Measurements from ENCODE around the gene HSD11B2.

The HSD11B2 gene

DNA sequence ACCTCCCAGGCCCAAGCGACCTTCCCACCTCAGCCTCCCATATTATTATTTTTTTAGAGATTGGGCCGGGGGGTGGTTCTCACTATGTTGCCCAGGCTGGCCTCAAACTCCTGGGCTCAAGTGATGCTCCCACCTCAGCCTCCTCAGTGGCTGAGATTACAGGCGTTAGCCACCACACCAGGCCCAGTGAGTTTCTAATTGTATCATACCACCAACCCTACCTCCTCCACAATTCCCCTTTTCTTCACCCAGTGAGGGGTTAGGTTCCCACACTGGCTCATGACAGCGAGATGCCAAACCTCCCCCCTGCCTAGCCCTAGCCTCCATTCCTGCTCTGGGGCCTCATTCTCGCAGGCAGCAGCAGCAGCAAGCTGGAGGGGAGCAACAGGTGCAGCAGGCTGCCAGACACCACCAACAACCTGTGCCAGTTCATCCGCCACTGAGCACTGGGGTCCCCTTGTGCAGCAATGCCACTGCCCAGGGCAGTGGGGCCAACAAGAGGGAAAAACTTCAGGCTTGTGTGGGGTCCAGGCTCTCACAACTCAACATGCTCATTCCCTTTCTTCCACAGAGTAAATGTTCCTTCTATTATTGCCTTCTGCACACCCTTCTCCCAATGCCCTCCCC lies 41.0 kb downstream of the HSD11B2 start:
- Histone ChIP-seq H3F3A (ENCODE audit: control insufficient read depth, insufficient read depth) (no peaks in the 10 kb centered on the region), H3K27ac (ENCODE audit: low read depth, low read length) (no peak overlapping the region), H3K4me3 (ENCODE audit: low read length) (no peak overlapping the region), H3K79me2 (ENCODE audit: control insufficient read depth, low read length) (peaks cover 89% of the 10 kb centered on the region), H3K27me3 (ENCODE audit: control insufficient read depth, low read length) (no peaks in the 10 kb centered on the region), H3K9me3 (ENCODE audit: control insufficient read depth, insufficient read depth, low read length) (no peaks in the 10 kb centered on the region), H3K36me3 (ENCODE audit: control insufficient read depth, low read length) (peaks cover 8% of the 10 kb centered on the region; the same call in 1 of the 2 replicates), H3K9me2 (replicated peaks; ENCODE audit: control insufficient read depth, low read length) (no peaks in the 10 kb centered on the region), H3K4me2 (ENCODE audit: low read length) (no peak overlapping the region), H3K4me1 (ENCODE audit: control insufficient read depth, low read length) (peaks cover 25% of the 10 kb centered on the region), H4K20me1 (ENCODE audit: control insufficient read depth, insufficient read depth, low read depth, low read length) (peaks cover 25% of the 10 kb centered on the region; the same call in 1 of the 2 replicates)
- TF ChIP-seq, protein P1, sequence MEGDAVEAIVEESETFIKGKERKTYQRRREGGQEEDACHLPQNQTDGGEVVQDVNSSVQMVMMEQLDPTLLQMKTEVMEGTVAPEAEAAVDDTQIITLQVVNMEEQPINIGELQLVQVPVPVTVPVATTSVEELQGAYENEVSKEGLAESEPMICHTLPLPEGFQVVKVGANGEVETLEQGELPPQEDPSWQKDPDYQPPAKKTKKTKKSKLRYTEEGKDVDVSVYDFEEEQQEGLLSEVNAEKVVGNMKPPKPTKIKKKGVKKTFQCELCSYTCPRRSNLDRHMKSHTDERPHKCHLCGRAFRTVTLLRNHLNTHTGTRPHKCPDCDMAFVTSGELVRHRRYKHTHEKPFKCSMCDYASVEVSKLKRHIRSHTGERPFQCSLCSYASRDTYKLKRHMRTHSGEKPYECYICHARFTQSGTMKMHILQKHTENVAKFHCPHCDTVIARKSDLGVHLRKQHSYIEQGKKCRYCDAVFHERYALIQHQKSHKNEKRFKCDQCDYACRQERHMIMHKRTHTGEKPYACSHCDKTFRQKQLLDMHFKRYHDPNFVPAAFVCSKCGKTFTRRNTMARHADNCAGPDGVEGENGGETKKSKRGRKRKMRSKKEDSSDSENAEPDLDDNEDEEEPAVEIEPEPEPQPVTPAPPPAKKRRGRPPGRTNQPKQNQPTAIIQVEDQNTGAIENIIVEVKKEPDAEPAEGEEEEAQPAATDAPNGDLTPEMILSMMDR (IDR thresholded peaks at IDR 0.05; ENCODE audit: low read depth, low read length, poor library complexity, severe bottlenecking) = no peak
- no peak for TF ChIP-seq EZH2phosphoT487 (IDR thresholded peaks at IDR 0.05; ENCODE audit: borderline replicate concordance, low read length)

DNA sequence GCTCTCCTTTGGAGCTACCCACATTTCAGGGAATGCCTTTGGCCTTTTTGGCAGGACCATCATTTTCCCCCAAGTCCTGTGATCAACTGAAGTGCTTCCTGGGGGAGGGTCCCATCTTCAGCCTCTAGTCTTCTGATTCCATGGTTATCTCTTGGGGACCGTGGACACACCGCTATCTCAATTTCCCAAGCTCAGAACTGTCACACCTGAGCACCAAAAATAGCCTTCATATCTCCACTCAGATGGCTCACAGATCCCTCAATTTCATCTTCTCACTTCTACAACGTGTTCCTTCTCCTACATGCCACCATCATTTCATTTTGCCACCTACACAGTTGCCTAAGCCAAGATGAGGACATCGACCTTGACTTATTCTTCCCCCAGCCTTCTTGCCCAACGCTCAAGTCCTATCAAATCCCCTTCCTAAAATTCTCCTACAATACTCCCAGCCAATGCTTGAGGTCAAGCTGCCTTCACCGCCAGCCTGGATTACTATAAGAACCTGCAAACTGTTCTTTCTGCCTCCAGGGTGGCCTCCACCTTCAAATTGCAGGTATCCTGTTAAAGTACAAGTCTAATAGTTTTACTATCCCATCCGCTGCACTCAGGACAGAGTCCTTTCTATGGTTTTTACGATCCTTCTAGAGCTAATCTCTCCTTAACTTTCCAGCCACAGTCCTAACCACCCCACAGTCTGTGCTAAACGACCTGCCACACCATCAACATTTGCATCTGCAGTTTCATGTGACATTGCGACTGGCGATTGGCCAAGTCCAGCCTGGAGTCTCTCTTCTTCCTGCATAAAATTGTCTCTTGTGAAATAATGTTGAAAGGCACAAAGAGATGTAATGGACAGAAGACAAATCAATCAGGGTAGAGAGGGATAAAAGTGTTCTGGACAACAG lies 43.9 kb downstream of the HSD11B2 start:
- Histone ChIP-seq H4K20me1 (ENCODE audit: control insufficient read depth, insufficient read depth, low read depth, low read length) (peaks cover 20% of the 10 kb centered on the region; the same call in 1 of the 2 replicates), H3K36me3 (ENCODE audit: control insufficient read depth, low read length) (peaks cover 11% of the 10 kb centered on the region; the same call in 1 of the 2 replicates), H3F3A (ENCODE audit: control insufficient read depth, insufficient read depth) (no peaks in the 10 kb centered on the region), H3K9me3 (ENCODE audit: control insufficient read depth, insufficient read depth, low read length) (no peaks in the 10 kb centered on the region), H3K27me3 (ENCODE audit: control insufficient read depth, low read length) (no peaks in the 10 kb centered on the region), H3K79me2 (ENCODE audit: control insufficient read depth, low read length) (peaks cover 95% of the 10 kb centered on the region), H3K4me1 (ENCODE audit: control insufficient read depth, low read length) (peaks cover 23% of the 10 kb centered on the region), H3K4me3 (ENCODE audit: low read length) (no peak overlapping the region), H3K27ac (ENCODE audit: low read depth, low read length) (no peak overlapping the region), H3K4me2 (ENCODE audit: low read length) (peak overlapping the region; percentile 13), H3K9me2 (replicated peaks; ENCODE audit: control insufficient read depth, low read length) (no peaks in the 10 kb centered on the region)
- no peak for TF ChIP-seq EZH2phosphoT487 (IDR thresholded peaks at IDR 0.05; ENCODE audit: borderline replicate concordance, low read length)
- TF ChIP-seq, protein P1 (IDR thresholded peaks at IDR 0.05; ENCODE audit: low read depth, low read length, poor library complexity, severe bottlenecking) = no peak

DNA sequence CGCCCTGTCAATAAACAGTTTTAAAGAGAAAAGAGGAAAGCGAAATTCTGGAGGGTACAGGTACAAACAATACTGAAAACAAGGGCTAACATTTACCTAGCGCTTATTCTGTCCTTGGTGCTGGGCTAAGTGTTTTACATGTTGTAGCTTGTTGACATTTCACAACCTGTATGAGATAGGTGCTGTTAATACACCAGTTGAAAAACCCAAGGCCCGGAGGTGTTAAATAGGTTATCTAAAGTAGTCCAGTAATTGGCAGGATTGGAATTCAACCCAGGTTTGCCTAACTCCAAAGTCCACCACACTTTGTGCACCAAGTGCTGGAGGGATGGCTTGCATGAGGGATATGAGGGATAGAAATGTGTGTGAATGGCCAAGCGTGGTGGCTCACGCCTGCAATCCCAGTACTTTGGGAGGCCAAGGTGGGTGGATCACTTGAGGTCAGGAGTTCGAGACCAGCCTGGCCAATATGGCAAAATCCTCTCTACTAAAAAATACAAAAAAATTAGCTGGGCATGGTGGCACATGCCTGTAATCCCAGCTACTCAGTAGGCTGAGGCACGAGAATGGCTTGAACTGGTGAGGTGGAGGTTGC lies 47.1 kb downstream of the HSD11B2 start:
- peaks cover 93% of the 10 kb centered on the region for H3K79me2 ChIP-seq (ENCODE audit: control insufficient read depth, low read length)
- peaks cover 17% of the 10 kb centered on the region for H3K36me3 ChIP-seq (ENCODE audit: control insufficient read depth, low read length)
- no peaks in the 10 kb centered on the region for H3K9me2 ChIP-seq (replicated peaks; ENCODE audit: control insufficient read depth, low read length)
- H3K4me1 ChIP-seq (ENCODE audit: control insufficient read depth, low read length) = peaks cover 41% of the 10 kb centered on the region
- no peaks in the 10 kb centered on the region for H3K9me3 ChIP-seq (ENCODE audit: control insufficient read depth, insufficient read depth, low read length)
- peaks cover 18% of the 10 kb centered on the region; the same call in 1 of the 2 replicates for H4K20me1 ChIP-seq (ENCODE audit: control insufficient read depth, insufficient read depth, low read depth, low read length)
- no peaks in the 10 kb centered on the region for H3K27me3 ChIP-seq (ENCODE audit: control insufficient read depth, low read length)
- no peak overlapping the region for H3K4me3 ChIP-seq (ENCODE audit: low read length)
- TF ChIP-seq, protein P1 (IDR thresholded peaks at IDR 0.05; ENCODE audit: low read depth, low read length, poor library complexity, severe bottlenecking) = no peak
- TF ChIP-seq EZH2phosphoT487 (IDR thresholded peaks at IDR 0.05; ENCODE audit: borderline replicate concordance, low read length) = no peak
- H3K27ac ChIP-seq (ENCODE audit: low read depth, low read length) = no peak overlapping the region
- peaks cover 6% of the 10 kb centered on the region; the same call in 1 of the 2 replicates for H3F3A ChIP-seq (ENCODE audit: control insufficient read depth, insufficient read depth)
- no peak overlapping the region for H3K4me2 ChIP-seq (ENCODE audit: low read length)

All from DOHH2 (cell line).